DND-41 (cell line): ENCODE measurements around the gene MCU.

Experiments used
- ATAC-seq: fragments of 200-7000 bp; cut with Tn5 transposase; 3 replicates; pipeline ENCODE4 v1.9.1; 2021; ENCODE audit warnings: low read depth; ENCODE audit not compliant: insufficient read depth
- DNase-seq: peaks from one replicate; pipeline ENCODE4 v3.0.0-alpha.2; 2020
- H2AFZ ChIP-seq: 2 replicates; pipeline ENCODE4 v1.6.0; 2012; ENCODE audit warnings: low read depth, low read length
- H3K27ac ChIP-seq: 2 replicates; pipeline ENCODE4 v1.5.1; 2012; ENCODE audit warnings: low read length, inconsistent platforms
- H3K27me3 ChIP-seq: fragments of 200-600 bp; sonication (generic); 2 replicates; pipeline ENCODE4 v1.6.0; 2012; ENCODE audit warnings: low read length, mild to moderate bottlenecking, inconsistent platforms; ENCODE audit not compliant: insufficient read depth, poor library complexity
- H3K36me3 ChIP-seq: 2 replicates; pipeline ENCODE4 v1.5.1; 2012; ENCODE audit warnings: low read length, inconsistent platforms; ENCODE audit not compliant: insufficient read depth
- H3K4me1 ChIP-seq: 2 replicates; pipeline ENCODE4 v1.5.1; 2012; ENCODE audit warnings: mild to moderate bottlenecking, low read length; ENCODE audit not compliant: insufficient read depth
- H3K4me2 ChIP-seq: 2 replicates; pipeline ENCODE4 v1.6.0; 2012; ENCODE audit warnings: mild to moderate bottlenecking, moderate library complexity, low read length, inconsistent platforms; ENCODE audit not compliant: insufficient read depth
- H3K4me3 ChIP-seq, 2 experiments: fragments of 200-600 bp in 1 of 2; shearing (Covaris generic) in 1 of 2; 2 replicates each; pipeline ENCODE4 v1.5.1; 2012 to 2016; ENCODE audit warnings: inconsistent platforms in 2 of 2, low read length in 2 of 2, mild to moderate bottlenecking in 2 of 2, low read depth in 1 of 2, moderate library complexity in 1 of 2
- H3K79me2 ChIP-seq: 2 replicates; pipeline ENCODE4 v1.6.0; 2012; ENCODE audit warnings: low read length, inconsistent platforms; ENCODE audit not compliant: insufficient read depth
- H3K9ac ChIP-seq: 2 replicates; pipeline ENCODE4 v1.6.0; 2012; ENCODE audit warnings: low read depth, mild to moderate bottlenecking, inconsistent platforms, low read length, moderate library complexity
- H3K9me3 ChIP-seq: 2 replicates; pipeline ENCODE4 v1.5.1; 2012; ENCODE audit warnings: low read length, moderate library complexity, mild to moderate bottlenecking, inconsistent platforms; ENCODE audit not compliant: insufficient read depth, severe bottlenecking
- H4K20me1 ChIP-seq: 2 replicates; pipeline ENCODE4 v1.6.0; 2012; ENCODE audit warnings: low read length; ENCODE audit not compliant: insufficient read depth
- EZH2 ChIP-seq: IDR thresholded peaks from 3 replicates; pipeline ENCODE4 v1.6.1; 2012; ENCODE audit warnings: borderline replicate concordance, low read depth, mild to moderate bottlenecking, moderate library complexity, low read length, inconsistent platforms; ENCODE audit not compliant: severe bottlenecking
- TF ChIP-seq, protein P1 (sequence below): IDR thresholded peaks from 2 replicates; pipeline ENCODE4 v1.5.1; 2012; ENCODE audit warnings: borderline replicate concordance, low read length, moderate library complexity, mild to moderate bottlenecking; ENCODE audit not compliant: poor library complexity, severe bottlenecking; ENCODE audit errors: extremely low read depth

The MCU gene

GRCh38 chr10:72648301-72648700 lies 43.6 kb upstream of the MCU start:
- no peaks in the 10 kb centered on the region for H3K36me3 ChIP-seq
- DNase-seq (no peak), ATAC-seq (no peak)
- no peaks in the 10 kb centered on the region for H3K4me1 ChIP-seq
- TF ChIP-seq, protein P1, sequence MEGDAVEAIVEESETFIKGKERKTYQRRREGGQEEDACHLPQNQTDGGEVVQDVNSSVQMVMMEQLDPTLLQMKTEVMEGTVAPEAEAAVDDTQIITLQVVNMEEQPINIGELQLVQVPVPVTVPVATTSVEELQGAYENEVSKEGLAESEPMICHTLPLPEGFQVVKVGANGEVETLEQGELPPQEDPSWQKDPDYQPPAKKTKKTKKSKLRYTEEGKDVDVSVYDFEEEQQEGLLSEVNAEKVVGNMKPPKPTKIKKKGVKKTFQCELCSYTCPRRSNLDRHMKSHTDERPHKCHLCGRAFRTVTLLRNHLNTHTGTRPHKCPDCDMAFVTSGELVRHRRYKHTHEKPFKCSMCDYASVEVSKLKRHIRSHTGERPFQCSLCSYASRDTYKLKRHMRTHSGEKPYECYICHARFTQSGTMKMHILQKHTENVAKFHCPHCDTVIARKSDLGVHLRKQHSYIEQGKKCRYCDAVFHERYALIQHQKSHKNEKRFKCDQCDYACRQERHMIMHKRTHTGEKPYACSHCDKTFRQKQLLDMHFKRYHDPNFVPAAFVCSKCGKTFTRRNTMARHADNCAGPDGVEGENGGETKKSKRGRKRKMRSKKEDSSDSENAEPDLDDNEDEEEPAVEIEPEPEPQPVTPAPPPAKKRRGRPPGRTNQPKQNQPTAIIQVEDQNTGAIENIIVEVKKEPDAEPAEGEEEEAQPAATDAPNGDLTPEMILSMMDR, result no peak
- TF ChIP-seq EZH2, result no peak
- H3K27me3 ChIP-seq, result no peaks in the 10 kb centered on the region
- no peak overlapping the region for H3K27ac ChIP-seq
- no peak overlapping the region for H3K9ac ChIP-seq
- no peak overlapping the region for H3K4me3 ChIP-seq
- H3K9me3 ChIP-seq, result no peaks in the 10 kb centered on the region
- no peaks in the 10 kb centered on the region for H4K20me1 ChIP-seq
- H2AFZ ChIP-seq, result no peak overlapping the region
- H3K79me2 ChIP-seq, result no peaks in the 10 kb centered on the region
- H3K4me2 ChIP-seq, result no peak overlapping the region

DNA sequence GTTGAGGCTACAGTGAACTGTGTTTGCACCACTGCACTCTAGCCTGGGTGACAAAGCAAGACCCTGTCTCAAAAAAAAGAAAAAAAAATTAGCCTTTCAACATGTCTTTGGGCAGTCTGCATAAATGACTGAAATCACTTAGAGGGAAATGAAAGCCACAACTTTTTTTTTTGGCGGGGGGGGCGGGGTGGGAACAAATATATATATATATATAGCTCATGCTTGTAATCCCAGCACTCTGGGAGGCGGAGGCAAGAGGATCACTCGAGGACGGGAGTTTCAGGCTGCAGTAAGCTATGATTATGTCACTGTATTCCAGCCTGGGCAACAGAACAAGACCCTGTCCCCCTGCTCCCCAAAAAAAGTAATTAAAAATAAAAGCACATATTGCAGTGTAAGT lies 42.7 kb upstream of the MCU start:
- DNase-seq (no peak), ATAC-seq (no peak)
- Histone ChIP-seq H3K79me2 (no peaks in the 10 kb centered on the region), H4K20me1 (no peaks in the 10 kb centered on the region), H3K9me3 (no peaks in the 10 kb centered on the region), H3K27me3 (no peaks in the 10 kb centered on the region), H3K27ac (no peak overlapping the region), H3K9ac (no peak overlapping the region), H3K4me2 (no peak overlapping the region), H3K4me1 (no peaks in the 10 kb centered on the region), H3K36me3 (no peaks in the 10 kb centered on the region), H2AFZ (no peak overlapping the region), H3K4me3 (no peak overlapping the region)
- TF ChIP-seq EZH2, result no peak

GRCh38 chr10:72653383-72654096 lies 38.4 kb upstream of the MCU start:
- no peaks in the 10 kb centered on the region for H3K9me3 ChIP-seq
- H3K27ac ChIP-seq, result no peak overlapping the region
- H3K27me3 ChIP-seq, result no peaks in the 10 kb centered on the region
- no peaks in the 10 kb centered on the region for H4K20me1 ChIP-seq
- no peaks in the 10 kb centered on the region for H3K4me1 ChIP-seq
- no peaks in the 10 kb centered on the region for H3K79me2 ChIP-seq
- ATAC-seq, result no peak
- no peak for DNase-seq
- no peak overlapping the region for H2AFZ ChIP-seq
- H3K4me2 ChIP-seq, result no peak overlapping the region
- no peak overlapping the region for H3K9ac ChIP-seq
- no peaks in the 10 kb centered on the region for H3K36me3 ChIP-seq
- TF ChIP-seq, protein P1, result no peak
- TF ChIP-seq EZH2, result no peak
- no peak overlapping the region for H3K4me3 ChIP-seq

DNA sequence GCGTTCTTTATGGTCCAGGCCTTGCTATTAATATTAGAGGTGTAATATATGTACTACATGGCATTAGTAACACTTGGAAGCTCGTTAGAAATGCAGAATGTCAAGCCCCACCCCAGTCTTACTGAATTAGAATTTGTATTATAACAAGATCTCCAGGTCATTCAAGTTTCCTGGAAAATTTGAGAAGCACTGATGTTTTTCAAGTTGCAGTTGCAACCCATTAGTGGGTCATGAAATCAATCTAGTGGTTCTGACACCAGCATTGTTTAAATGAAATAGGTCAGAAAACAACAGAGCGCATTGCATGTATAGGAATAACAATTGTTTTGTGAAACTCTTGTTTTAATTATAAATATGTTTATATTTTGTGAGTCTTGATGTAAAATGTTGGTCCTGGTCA lies 37.2 kb upstream of the MCU start:
- Histone ChIP-seq H2AFZ (no peak overlapping the region), H3K79me2 (no peaks in the 10 kb centered on the region), H3K9ac (no peak overlapping the region), H3K4me2 (no peak overlapping the region), H3K36me3 (no peaks in the 10 kb centered on the region), H3K4me3 (no peak overlapping the region), H3K27ac (no peak overlapping the region), H3K27me3 (no peaks in the 10 kb centered on the region), H4K20me1 (no peaks in the 10 kb centered on the region), H3K9me3 (no peaks in the 10 kb centered on the region), H3K4me1 (no peaks in the 10 kb centered on the region)
- no peak for TF ChIP-seq EZH2
- TF ChIP-seq, protein P1, result no peak
- no peak for DNase-seq
- no peak for ATAC-seq
